Stimulated activated CD4-positive, alpha-beta T cell treated with anti-CD3 and anti-CD28 coated beads, Interleukin-1b, Interleukin-23, amount 100 ng/mL, for 1 hour (primary cell): ENCODE measurements around the gene UMODL1.
"Not testable (repeated sequence)": the region's sequence is repeated elsewhere in the genome, so short reads cannot be mapped to it uniquely, and the experiment has no call there.

Experiments used
- DNase-seq, 2 donors: peaks; one replicate each; pipeline ENCODE4 v3.0.0-alpha.2; 2020; ENCODE audit warnings: low read depth in 2 of 2

UMODL1 gene

GRCh38 chr21:42059141-42059540 is 12.0 kb upstream of the UMODL1 start:
- DNase-seq: no peak

- no peak for DNase-seq
Observed at GRCh38 chr21:42059721-42060120, 11.4 kb upstream of the UMODL1 start.

- DNase-seq: no peak
Observed at GRCh38 chr21:42060166-42060565, 11.0 kb upstream of the UMODL1 start.

- no peak for DNase-seq
Observed at GRCh38 chr21:42061195-42061985, 9.7 kb upstream of the UMODL1 start.

- DNase-seq: no peak
Observed at GRCh38 chr21:42061986-42062235, 9.2 kb upstream of the UMODL1 start.

- peak; percentile 32 to 70 for DNase-seq
Observed at GRCh38 chr21:42062236-42063022, 8.7 kb upstream of the UMODL1 start.

GRCh38 chr21:42063191-42063570 is 7.9 kb upstream of the UMODL1 start:
- no peak for DNase-seq

- peak in 1 of 2 donors; percentile 17 for DNase-seq
Observed at GRCh38 chr21:42063571-42064521, 7.3 kb upstream of the UMODL1 start.

GRCh38 chr21:42066521-42066920 is 4.6 kb upstream of the UMODL1 start:
- no peak for DNase-seq

GRCh38 chr21:42067531-42068255 is 3.4 kb upstream of the UMODL1 start:
- DNase-seq: no peak

GRCh38 chr21:42068256-42068545 is 2.9 kb upstream of the UMODL1 start:
- DNase-seq: no peak

- no peak for DNase-seq
Observed at GRCh38 chr21:42068592-42068991, 2.5 kb upstream of the UMODL1 start.

- no peak for DNase-seq
Observed at GRCh38 chr21:42069327-42069726, 1.8 kb upstream of the UMODL1 start.

- no peak for DNase-seq
Observed at GRCh38 chr21:42069843-42070242, 1.3 kb upstream of the UMODL1 start.

GRCh38 chr21:42073145-42074099 is 2.3 kb downstream of the UMODL1 start:
- no peak for DNase-seq

- no peak for DNase-seq
Observed at GRCh38 chr21:42075686-42076471, 4.8 kb downstream of the UMODL1 start.

- DNase-seq: not testable (repeated sequence)
Observed at GRCh38 chr21:42077685-42078238, 6.6 kb downstream of the UMODL1 start.

GRCh38 chr21:42078247-42079007 is 7.3 kb downstream of the UMODL1 start:
- not testable (repeated sequence) for DNase-seq
